ENCODE data around the gene RAB3C.
"Not testable (repeated sequence)": the region's sequence is repeated elsewhere in the genome, so short reads cannot be mapped to it uniquely, and the experiment has no call there.

RAB3C gene

DNA sequence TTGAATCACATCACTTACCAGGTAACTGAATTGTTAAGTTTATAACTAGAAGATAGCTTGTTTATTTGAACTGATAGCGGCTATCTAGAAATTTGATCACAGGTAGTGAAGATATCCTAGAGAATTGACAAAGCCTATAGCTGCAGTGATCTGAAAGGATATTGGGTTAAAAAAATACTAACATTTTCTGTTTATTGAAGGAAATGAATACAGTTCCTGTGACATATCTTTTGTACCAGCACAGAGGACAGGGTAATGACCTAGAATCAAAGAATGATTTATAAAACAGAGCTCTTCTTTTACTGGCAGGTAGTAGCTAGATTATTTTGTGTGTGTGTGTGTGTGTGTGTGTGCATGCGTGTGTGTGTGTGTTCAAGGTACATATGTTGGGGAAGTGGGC is 94.8 kb downstream of the RAB3C start:
- no peak for DNase-seq

- DNase-seq, result no peak
These were observed 97.6 kb downstream of the RAB3C start for GRCh38 chr5:58680503-58680902.

DNA sequence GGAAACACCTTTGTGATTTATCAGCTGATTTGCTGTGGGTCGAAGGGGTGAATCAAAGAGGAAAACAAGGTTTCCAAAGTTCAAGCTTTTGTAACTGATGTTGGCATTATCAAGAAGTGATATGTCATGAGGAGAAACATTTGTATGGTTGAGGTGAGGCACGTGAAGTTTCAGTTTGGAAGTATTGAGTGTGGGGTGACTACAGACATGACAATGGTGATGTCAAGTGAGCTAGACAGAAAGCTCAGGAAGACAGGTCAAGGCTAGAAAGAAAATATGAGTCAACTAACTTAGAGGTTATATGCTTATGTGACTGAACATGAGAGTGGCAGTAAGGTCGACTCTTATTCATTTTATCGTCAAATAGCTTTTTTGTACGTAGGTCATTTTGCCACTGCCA is 99.1 kb downstream of the RAB3C start:
- DNase-seq, result no peak

DNA sequence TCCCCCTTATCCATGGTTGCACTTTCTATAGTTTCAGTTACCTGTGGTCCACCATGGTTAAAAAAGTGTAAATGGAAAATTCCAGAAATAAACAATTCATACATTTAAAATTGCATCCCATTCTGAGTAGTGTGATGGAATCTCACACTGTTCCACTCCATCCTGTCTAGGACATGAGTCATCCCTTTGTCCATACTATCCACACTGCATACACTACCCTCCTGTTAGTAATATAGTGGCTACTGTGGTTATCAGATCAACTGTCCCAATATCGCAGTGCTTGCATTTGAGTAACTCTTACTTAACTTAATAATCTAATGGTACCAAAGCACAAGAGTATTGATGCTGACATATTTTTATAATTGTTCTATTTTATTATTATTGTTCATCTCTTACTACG is 100.7 kb downstream of the RAB3C start:
- DNase-seq, result no peak

DNA sequence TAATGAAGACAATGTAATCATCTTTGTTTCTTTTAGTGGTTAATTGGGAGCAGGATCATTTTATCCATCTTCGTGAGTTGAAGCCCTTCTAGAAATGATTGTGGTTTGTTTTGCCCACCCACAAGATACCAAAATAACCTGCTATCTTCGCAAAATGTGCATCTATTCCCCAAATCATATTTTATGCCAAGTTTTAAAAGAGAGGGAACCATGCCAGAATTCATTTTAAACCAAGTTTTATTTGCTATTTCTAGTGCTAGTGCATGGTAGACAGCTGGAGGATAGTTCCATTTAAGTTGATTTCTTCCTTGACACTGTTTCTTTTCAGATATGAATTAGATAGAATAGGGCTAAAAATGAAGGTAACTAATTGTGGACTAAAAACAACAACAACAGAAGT is 104.2 kb downstream of the RAB3C start:
- DNase-seq, result no peak

DNA sequence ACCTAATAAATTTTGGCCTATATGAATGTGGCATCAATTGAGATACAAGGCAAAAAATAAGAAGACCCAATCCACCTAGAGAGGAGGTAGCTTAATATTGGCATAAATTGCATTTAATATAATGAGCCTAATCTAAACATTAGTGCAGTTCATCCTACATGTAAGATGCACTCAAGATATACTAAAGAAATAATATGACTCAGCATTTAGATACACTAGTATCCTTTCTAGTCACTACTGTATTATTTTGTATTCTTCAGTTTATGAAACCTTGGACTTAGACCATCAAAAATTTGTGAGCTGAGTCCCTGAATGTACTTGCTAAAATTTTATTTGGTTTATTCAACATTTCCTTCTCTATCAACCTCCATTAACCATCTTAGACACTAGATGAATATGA is 104.7 kb downstream of the RAB3C start:
- no peak for DNase-seq

DNA sequence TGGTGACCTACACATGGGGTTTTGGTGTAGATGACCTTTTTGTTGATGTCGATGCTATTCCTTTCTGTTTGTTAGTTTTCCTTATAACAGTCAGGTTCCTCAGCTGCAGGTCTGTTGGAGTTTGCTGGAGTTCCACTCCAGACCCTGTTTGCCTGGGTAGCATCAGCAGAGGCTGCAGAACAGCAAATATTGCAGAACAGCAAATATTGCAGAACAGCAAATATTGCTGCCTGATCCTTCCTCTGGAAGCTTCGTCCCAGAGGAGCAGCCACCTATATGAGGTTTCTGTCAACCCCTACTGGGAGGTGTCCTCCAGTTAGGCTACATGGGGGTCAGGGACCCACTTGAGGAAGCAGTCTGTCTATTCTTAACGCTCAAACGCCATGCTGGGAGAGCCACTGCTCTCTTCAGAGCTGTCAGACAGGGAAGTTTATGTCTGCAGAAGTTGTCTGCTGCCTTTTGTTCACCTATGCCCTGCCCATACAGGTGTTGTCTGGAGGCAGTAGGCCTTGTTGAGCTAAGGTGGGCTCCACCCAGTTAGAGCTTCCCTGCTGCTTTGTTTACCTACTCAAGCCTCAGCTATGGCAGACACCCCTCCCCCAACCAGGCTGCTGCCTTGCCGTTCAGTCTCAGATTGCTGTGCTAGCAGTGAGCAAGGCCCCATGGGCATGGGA is 116.3 kb downstream of the RAB3C start:
- DNase-seq, result not testable (repeated sequence)

DNA sequence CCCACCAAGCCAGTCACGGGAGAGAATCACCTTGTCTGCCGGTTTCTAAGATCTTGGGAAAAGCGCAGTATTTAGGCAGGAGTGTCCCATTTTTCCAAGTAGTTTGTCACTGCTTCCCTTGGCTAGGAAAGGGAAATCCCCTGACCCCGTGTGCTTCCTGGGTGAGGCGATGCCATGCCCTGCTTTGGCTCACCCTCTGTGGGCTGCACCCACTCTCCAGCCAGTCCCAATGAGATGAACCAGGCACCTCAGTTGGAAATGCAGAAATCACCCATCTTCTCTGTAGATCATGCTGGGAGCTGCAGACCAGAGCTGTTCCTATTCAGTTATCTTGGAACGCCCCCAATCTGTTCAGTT is 116.9 kb downstream of the RAB3C start:
- DNase-seq, result no peak

- DNase-seq, result no peak
These were observed 121.2 kb downstream of the RAB3C start for GRCh38 chr5:58703925-58704555.

- no peak for DNase-seq
These were observed 123.9 kb downstream of the RAB3C start for GRCh38 chr5:58706736-58707135.

DNA sequence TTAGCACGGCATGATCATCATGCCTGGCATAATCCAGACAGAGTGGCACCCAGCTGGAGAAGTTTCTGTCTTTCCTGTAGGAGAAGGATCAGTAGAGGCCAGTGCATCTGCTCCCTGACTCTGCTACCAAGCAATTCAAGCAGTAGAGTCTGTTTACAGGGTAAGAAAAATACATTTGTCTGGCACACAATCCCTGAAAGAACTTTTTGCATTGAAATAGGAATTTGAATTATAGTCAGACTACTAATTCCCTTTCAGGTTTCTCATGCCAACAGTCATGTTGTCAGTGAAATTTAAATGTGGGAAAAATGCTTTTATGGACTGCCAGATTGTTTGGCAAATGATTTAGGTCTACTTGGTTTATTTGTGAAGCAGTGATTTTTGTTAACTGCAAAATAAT is 125.6 kb downstream of the RAB3C start:
- DNase-seq, result no peak

DNA sequence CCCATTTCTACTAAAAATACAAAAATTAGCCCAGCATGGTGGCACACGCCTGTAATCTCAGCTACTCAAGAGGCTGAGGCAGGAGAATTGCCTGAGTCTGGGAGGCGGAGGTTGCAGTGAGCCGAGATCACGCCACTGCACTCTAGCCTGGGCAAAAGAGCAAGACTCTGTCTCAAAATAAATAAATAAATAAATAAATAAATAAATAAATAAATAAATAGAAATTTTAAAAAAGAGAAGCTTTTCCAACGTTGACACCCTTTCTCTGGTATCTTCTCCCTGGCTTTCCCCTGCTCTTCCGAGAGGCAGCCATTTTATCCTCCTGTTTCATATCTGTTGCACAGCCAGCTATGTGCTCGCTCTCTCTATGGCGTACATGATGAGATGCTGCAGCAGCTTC is 127.5 kb downstream of the RAB3C start:
- DNase-seq, result not testable (repeated sequence)

GRCh38 chr5:58710871-58711270 is 128.0 kb downstream of the RAB3C start:
- no peak for DNase-seq

DNA sequence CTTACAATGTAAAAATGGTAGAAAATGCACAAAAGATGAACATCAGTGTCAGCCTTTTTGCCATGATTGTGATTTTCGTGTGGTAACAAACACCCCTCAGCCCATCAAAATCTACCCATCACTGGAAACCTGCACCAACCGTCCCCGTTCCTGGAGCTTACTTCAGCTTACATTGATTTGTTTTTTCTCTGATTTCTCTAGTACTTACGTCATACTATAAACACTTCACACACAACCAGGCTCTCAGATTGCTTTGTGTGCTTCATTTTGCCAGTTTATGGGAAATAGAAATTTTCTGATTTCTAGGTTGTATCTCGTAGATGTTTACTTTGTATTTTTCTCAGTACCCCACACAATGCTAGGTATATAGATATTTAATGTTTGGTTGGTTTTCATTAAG is 129.1 kb downstream of the RAB3C start:
- DNase-seq, result no peak

GRCh38 chr5:58714046-58714445 is 131.2 kb downstream of the RAB3C start:
- DNase-seq, result no peak

- no peak for DNase-seq
These were observed 133.3 kb downstream of the RAB3C start for GRCh38 chr5:58715997-58716656.

DNA sequence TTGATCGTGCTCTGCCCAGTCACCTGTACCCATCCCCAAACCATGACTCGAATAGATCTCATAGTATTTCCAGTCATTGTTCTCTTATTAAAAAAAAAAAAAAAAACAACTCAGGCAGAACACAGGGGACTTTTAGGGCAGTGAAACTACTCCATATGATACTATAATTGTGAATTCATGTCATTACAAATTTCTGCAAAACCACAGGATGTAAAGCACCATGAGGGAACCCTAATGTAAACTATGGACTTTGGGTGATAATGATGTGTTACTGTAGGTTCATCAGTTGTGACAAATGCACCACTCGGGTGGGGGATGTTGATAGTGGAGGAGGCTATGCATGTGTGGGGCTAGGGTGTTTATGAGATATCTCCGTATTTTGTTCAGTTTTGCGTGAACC is 133.8 kb downstream of the RAB3C start:
- no peak for DNase-seq

- DNase-seq, result no peak
These were observed 134.6 kb downstream of the RAB3C start for GRCh38 chr5:58717303-58718007.

DNA sequence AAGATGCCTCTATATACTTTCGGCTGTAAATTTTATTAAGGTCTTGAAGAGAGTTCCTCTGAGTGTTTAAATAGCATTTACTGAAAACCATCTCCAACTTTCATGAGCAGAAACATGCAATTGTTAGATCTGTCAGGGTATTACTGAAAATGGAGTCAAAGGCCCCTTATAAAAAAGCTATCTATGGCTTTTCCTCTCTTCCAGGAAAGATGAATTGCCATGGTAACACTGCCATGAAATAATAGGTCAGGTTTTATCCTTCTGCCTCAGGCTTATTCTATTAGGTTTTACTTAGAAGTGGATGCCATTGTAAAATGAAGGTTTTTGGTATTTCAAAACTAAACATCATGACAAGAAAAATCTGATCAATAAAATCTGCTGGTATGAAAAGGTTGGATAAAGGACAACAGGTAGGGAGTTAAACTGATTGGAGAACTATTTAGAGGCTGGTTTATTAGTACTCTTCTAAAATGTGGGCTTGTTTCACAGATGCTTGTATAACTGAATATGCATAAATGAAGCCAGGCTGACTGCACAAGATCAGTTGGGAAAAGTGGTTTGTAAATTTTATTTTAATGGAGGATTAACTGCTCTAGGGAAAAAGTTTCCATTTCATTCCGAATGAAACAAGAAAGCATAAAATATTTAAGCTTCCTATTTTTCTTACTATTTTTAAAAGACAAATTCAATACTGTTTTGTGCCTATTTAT is 135.5 kb downstream of the RAB3C start:
- DNase-seq, result no peak

GRCh38 chr5:58722160-58722559 is 139.3 kb downstream of the RAB3C start:
- DNase-seq, result no peak

DNA sequence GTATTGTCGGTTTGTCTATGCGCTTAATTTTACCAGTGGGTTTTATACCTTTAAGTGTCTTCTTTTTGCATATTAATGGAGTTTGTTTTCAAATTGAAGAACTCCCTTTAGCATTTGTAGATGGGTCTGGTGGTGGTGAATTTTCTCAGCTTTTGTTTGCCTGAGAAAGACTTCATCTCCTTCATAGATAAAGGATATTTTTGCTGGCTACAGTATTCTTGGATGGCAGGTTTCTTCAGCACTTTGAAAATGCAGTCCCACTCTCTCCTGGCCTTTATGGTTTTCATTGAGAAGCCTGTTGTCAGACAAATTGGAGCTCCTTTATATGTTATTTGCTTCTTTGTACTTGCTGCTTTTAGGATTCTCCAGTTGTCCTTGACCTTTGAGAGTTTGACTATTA is 142.1 kb downstream of the RAB3C start:
- DNase-seq, result no peak

GRCh38 chr5:58731641-58732040 is 148.8 kb downstream of the RAB3C start:
- no peak for DNase-seq

DNA sequence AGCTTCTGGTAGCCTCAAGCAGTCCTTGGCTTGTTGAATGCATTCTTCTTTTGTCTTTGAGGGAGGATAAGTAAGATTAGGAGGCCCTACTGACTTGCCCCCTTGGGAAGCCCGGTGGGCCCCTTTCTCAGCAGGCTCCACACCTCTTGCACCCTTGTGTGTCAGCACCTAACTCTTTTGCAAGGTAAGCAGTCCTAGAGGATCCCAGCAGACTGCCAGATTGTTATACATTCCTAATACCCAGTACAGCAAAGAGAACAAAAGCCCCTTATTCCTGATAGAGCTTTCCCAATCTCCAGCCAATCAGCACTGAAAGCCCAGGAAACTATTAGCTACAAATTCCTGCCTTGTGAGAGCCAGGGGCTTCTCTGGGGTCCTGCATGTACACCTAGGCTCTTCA is 152.8 kb downstream of the RAB3C start:
- DNase-seq, result no peak
